Upper lobe of right lung (tissue), 1 donor: ENCODE measurements around the gene FAM111A. TPM values are rescaled to one million over a fixed set of nuclear protein-coding genes. Genes with fewer than 3 reads are reported as not detected.
"Not testable (repeated sequence)": the region's sequence is repeated elsewhere in the genome, so short reads cannot be mapped to it uniquely, and the experiment has no call there.

Source experiments
- ATAC-seq: fragments of 200-7000 bp; cut with Tn5 transposase; one replicate; pipeline ENCODE4 v1.9.1; 2020; ENCODE audit warnings: mild to moderate bottlenecking, moderate library complexity
- DNase-seq: peaks from one replicate; pipeline ENCODE4 v3.0.0-alpha.2; 2020
- H3K27ac ChIP-seq: fragments of 200-600 bp; one replicate; pipeline ENCODE4 v1.8.0; 2022
- H3K27me3 ChIP-seq: fragments of 200-600 bp; one replicate; pipeline ENCODE4 v1.8.0; 2022; ENCODE audit warnings: mild to moderate bottlenecking
- H3K36me3 ChIP-seq: fragments of 200-600 bp; one replicate; pipeline ENCODE4 v1.8.0; 2022
- H3K4me1 ChIP-seq: fragments of 200-600 bp; one replicate; pipeline ENCODE4 v1.8.0; 2022
- H3K4me3 ChIP-seq: fragments of 200-600 bp; one replicate; pipeline ENCODE4 v1.8.0; 2022; ENCODE audit warnings: mild to moderate bottlenecking
- H3K9me3 ChIP-seq: fragments of 200-600 bp; one replicate; pipeline ENCODE4 v1.8.0; 2022
- CTCF ChIP-seq: fragments of 200-600 bp; IDR thresholded peaks from one replicate; pipeline ENCODE4 v1.8.0; 2022; ENCODE audit warnings: antibody characterized with exemption
- intact Hi-C: fragments of 100-400 bp; cut with DNase I; formaldehyde crosslinking; loops from one replicate; pipeline ENCODE4 v1.11.0; 2022
- long read RNA-seq: library from polyadenylated mRNA; unstranded; transcript quantifications from one replicate; pipeline ENCODE4 v2.0.0, GENCODE V29; 2021
- total RNA-seq: library from RNA; stranded (reverse); fragmentation: NEBNext Ultra II Directional; extraction: Animal tissue kit (Norgen Biotek cat#: 25700); gene quantifications from one replicate; pipeline ENCODE4 v1.2.1, GENCODE V29; 2021
- donor health status: DM: no; HTN: yes; CAD: no; lungs with severe emphysema.

FAM111A gene
- 60.9 TPM for total RNA-seq
- long read RNA-seq, full-length matches to known transcripts: 7 of 53 reads
- long read RNA-seq, partial matches to known transcripts: 14 of 53 reads
- long read RNA-seq, other reads (novel, unspliced or antisense): 32 of 53 reads

- Histone ChIP-seq H3K9me3 (no peaks in the 10 kb centered on the region), H3K4me3 (peak within 1 kb of the TSS; percentile 75), H3K27ac (peak within 1 kb of the TSS; percentile 89), H3K36me3 (peaks cover 15% of the 10 kb centered on the region), H3K27me3 (no peaks in the 10 kb centered on the region), H3K4me1 (peaks cover 21% of the 10 kb centered on the region)
- DNase-seq (peak; percentile 96), ATAC-seq (peak; percentile 95)
- peak; percentile 30 for TF ChIP-seq CTCF
- intact Hi-C loops: no loop called here
Observed at GRCh38 chr11:59142530-59143507, at the start of gene FAM111A. TSS of gene FAM111A (plus strand) at chr11:59142856. CDS start at chr11:59148873, 6,017 bp downstream.

GRCh38 chr11:59093576-59093975, 49.1 kb upstream of the FAM111A start:
- H3K9me3 ChIP-seq, intact Hi-C loops, H3K4me1 ChIP-seq, H3K27me3 ChIP-seq, H3K36me3 ChIP-seq, DNase-seq, H3K4me3 ChIP-seq, H3K27ac ChIP-seq, ATAC-seq: not testable (repeated sequence)

- ATAC-seq, H3K4me1 ChIP-seq, H3K27ac ChIP-seq, intact Hi-C loops, H3K27me3 ChIP-seq, H3K4me3 ChIP-seq, DNase-seq, H3K36me3 ChIP-seq, H3K9me3 ChIP-seq: not testable (repeated sequence)
Observed at GRCh38 chr11:59095225-59095624, 47.4 kb upstream of the FAM111A start.

- H3K27me3 ChIP-seq, intact Hi-C loops, H3K4me3 ChIP-seq, DNase-seq, H3K36me3 ChIP-seq, H3K9me3 ChIP-seq, H3K27ac ChIP-seq, H3K4me1 ChIP-seq: not testable (repeated sequence)
- ATAC-seq: peak; percentile 82
Observed at GRCh38 chr11:59095972-59096575, 46.6 kb upstream of the FAM111A start.

- ATAC-seq (peak; percentile 87), DNase-seq (peak; percentile 71)
- Histone ChIP-seq H3K4me3 (no peak overlapping the region), H3K36me3 (no peaks in the 10 kb centered on the region), H3K4me1 (peaks cover 4% of the 10 kb centered on the region), H3K27me3 (peaks cover 6% of the 10 kb centered on the region), H3K9me3 (no peaks in the 10 kb centered on the region), H3K27ac (no peak overlapping the region)
- peak; percentile 71 for TF ChIP-seq CTCF
- intact Hi-C loops: no loop called here
Observed at GRCh38 chr11:59097113-59097708, 45.4 kb upstream of the FAM111A start.

- ATAC-seq, H3K4me3 ChIP-seq, H3K9me3 ChIP-seq, H3K27me3 ChIP-seq, H3K36me3 ChIP-seq, H3K4me1 ChIP-seq, DNase-seq, intact Hi-C loops, H3K27ac ChIP-seq: not testable (repeated sequence)
Observed at GRCh38 chr11:59097938-59098337, 44.7 kb upstream of the FAM111A start.

- H3K27ac ChIP-seq: no peak overlapping the region
- H3K4me1 ChIP-seq: peaks cover 10% of the 10 kb centered on the region
- peak overlapping the region; percentile 37 for H3K4me3 ChIP-seq
- intact Hi-C loops: no loop called here
- no peaks in the 10 kb centered on the region for H3K36me3 ChIP-seq
- ATAC-seq (peak; percentile 75), DNase-seq (peak; percentile 81)
- H3K27me3 ChIP-seq: peaks cover 6% of the 10 kb centered on the region
- H3K9me3 ChIP-seq: no peaks in the 10 kb centered on the region
- TF ChIP-seq CTCF: peak; percentile 41
Observed at GRCh38 chr11:59102259-59102765, 40.3 kb upstream of the FAM111A start.
